Endodermal cell (in vitro differentiated cells): ENCODE results near the gene LYL1. TPM values are rescaled to one million over a fixed set of nuclear protein-coding genes. Genes with fewer than 3 reads are reported as not detected.

Experiments
- DNase-seq: peaks from one replicate; pipeline ENCODE4 v3.0.0-alpha.2; 2017
- H3K27ac ChIP-seq: 2 replicates; pipeline ENCODE4 v1.5.1; 2013; ENCODE audit warnings: mild to moderate bottlenecking, low read depth, low read length, moderate library complexity
- H3K27me3 ChIP-seq: 2 replicates; pipeline ENCODE4 v1.6.1; 2013; ENCODE audit warnings: mild to moderate bottlenecking, low read length, moderate library complexity; ENCODE audit not compliant: insufficient read depth, control insufficient read depth, poor library complexity, severe bottlenecking
- H3K36me3 ChIP-seq: 2 replicates; pipeline ENCODE4 v1.7.0; 2013; ENCODE audit warnings: mild to moderate bottlenecking, low read length, moderate library complexity; ENCODE audit not compliant: control insufficient read depth, insufficient read depth
- H3K4me1 ChIP-seq: one replicate; pipeline ENCODE4 v1.7.0; 2013; ENCODE audit warnings: low read length; ENCODE audit not compliant: control insufficient read depth, insufficient read depth
- H3K4me3 ChIP-seq: 2 replicates; pipeline ENCODE4 v1.5.1; 2013; ENCODE audit warnings: mild to moderate bottlenecking, low read length, moderate library complexity
- H3K9ac ChIP-seq: 2 replicates; pipeline ENCODE4 v1.6.1; 2013; ENCODE audit warnings: mild to moderate bottlenecking, low read length, moderate library complexity; ENCODE audit not compliant: poor library complexity, severe bottlenecking; ENCODE audit errors: extremely low read depth
- H3K9me3 ChIP-seq: 2 replicates; pipeline ENCODE4 v1.6.1; 2013; ENCODE audit warnings: mild to moderate bottlenecking, low read length, moderate library complexity; ENCODE audit not compliant: control insufficient read depth
- H3K27ac Mint-ChIP-seq: 2 replicates; pipeline ENCODE4 v1.8.0; 2020; ENCODE audit warnings: mixed read lengths
- H3K27me3 Mint-ChIP-seq: 2 replicates; pipeline ENCODE4 v1.8.0; 2021; ENCODE audit warnings: mild to moderate bottlenecking, mixed read lengths; ENCODE audit not compliant: insufficient read depth
- H3K36me3 Mint-ChIP-seq: 2 replicates; pipeline ENCODE4 v1.8.0; 2020; ENCODE audit warnings: low read depth, mixed read lengths
- H3K4me1 Mint-ChIP-seq: 2 replicates; pipeline ENCODE4 v1.8.0; 2020; ENCODE audit warnings: mixed read lengths
- H3K4me3 Mint-ChIP-seq: 2 replicates; pipeline ENCODE4 v1.8.0; 2020; ENCODE audit warnings: mild to moderate bottlenecking, moderate library complexity, mixed read lengths
- H3K9me3 Mint-ChIP-seq: 2 replicates; pipeline ENCODE4 v1.8.0; 2020; ENCODE audit warnings: mild to moderate bottlenecking, mixed read lengths
- CTCF ChIP-seq: fragments of 200-600 bp; sonication (generic); conservative IDR thresholded peaks from 2 replicates; pipeline ENCODE4 v1.5.0; 2021; ENCODE audit warnings: antibody characterized with exemption, mild to moderate bottlenecking
- whole genome bisulfite sequencing, 2 experiments: methylation state at CpG; one replicate each; pipeline versions ENCODE4 v1.1.5 to v1.1.7; 2013; ENCODE audit warnings: missing lambda C conversion rate in 2 of 2, mixed read lengths in 1 of 2; ENCODE audit not compliant: insufficient coverage in 1 of 2, insufficient read length in 1 of 2; 5-methylcytosine and 5-hydroxymethylcytosine counted together
- long read RNA-seq, 4 experiments: library from polyadenylated mRNA in 2 of 4; library from RNA in 1 of 4; library from capped mRNA in 1 of 4; stranded (forward) in 3 of 4; unstranded in 1 of 4; transcript quantifications; one replicate each; pipeline ENCODE4 v2.0.0, GENCODE V29; 2020 to 2021; ENCODE audit warnings: inconsistent platforms in 1 of 4
- polyA plus RNA-seq, 2 experiments: library from polyadenylated mRNA; stranded (reverse); fragments of 50-300 nt; gene quantifications; one replicate each; pipeline ENCODE4 v1.2.3, GENCODE V29; 2013
- total RNA-seq, 2 donors: library from RNA; stranded (reverse); fragmentation: NEBNext Ultra II Directional in 1 of 2; extraction: Animal tissue kit (Norgen Biotek cat#: 25700) in 1 of 2; gene quantifications; 2 replicates in 1 of 2; 3 replicates in 1 of 2; pipeline ENCODE4 v1.2.1, GENCODE V29; 2021

Gene LYL1
- 1 to 10 TPM; 1.9 to 2.0 TPM for total RNA-seq
- polyA plus RNA-seq (2013, experiment 1 of 2), result 1.00 TPM
- 1.1 TPM for polyA plus RNA-seq (2013, experiment 2 of 2)
- long read RNA-seq, experiment 1, partial matches to known transcripts, result 1 of 2 reads
- long read RNA-seq, experiment 1, other reads (novel, unspliced or antisense), result 0 of 2 reads
- long read RNA-seq, experiment 2, transcript LYL1-201 (4 exons, 1,490 nt), result major isoform, 5 of 6 reads
- long read RNA-seq, experiment 2, partial matches to known transcripts, result 0 of 6 reads
- long read RNA-seq, experiment 2, other reads (novel, unspliced or antisense), result 1 of 6 reads
- long read RNA-seq, experiment 3, result 0 reads
- long read RNA-seq, experiment 4, result 0 reads

GRCh38 chr19:13102666-13103580, at the start of gene LYL1:
Gene LYL1 (minus strand): TSS chr19:13102858. CDS start chr19:13101171, 1,687 bp downstream.
- H3K36me3 Mint-ChIP-seq, result peaks cover 13% of the 10 kb centered on the region
- peaks cover 43% of the 10 kb centered on the region for H3K27me3 ChIP-seq
- H3K27me3 Mint-ChIP-seq, result peaks cover 41% of the 10 kb centered on the region
- peak; percentile 16 for TF ChIP-seq CTCF
- no peaks in the 10 kb centered on the region for H3K36me3 ChIP-seq
- H3K4me1 ChIP-seq, result no peaks in the 10 kb centered on the region
- peaks cover 7% of the 10 kb centered on the region for H3K4me1 Mint-ChIP-seq
- DNase-seq, result peak; percentile 90
- WGBS, 2 experiments, result 12 to 18% methylated on average over 6 to 46 of the region's 47 CpGs
- H3K4me3 Mint-ChIP-seq, result peak within 1 kb of the TSS; percentile 31
- H3K9ac ChIP-seq, result no peak within 1 kb of the TSS
- H3K27ac ChIP-seq, result no peak within 1 kb of the TSS
- H3K9me3 ChIP-seq, result no peaks in the 10 kb centered on the region
- H3K4me3 ChIP-seq, result peak within 1 kb of the TSS; percentile 60
- no peaks in the 10 kb centered on the region for H3K9me3 Mint-ChIP-seq
- no peak within 1 kb of the TSS for H3K27ac Mint-ChIP-seq

GRCh38 chr19:13151605-13152355, 49.1 kb upstream of the LYL1 start:
- 0% methylated on average over 36 to 71 of the region's 71 CpGs for WGBS, 2 experiments
- Histone ChIP-seq H3K9me3 (no peaks in the 10 kb centered on the region), H3K9ac (peak overlapping the region; percentile 99), H3K36me3 (no peaks in the 10 kb centered on the region), H3K4me1 (peaks cover 7% of the 10 kb centered on the region), H3K4me3 (peak overlapping the region; percentile 99), H3K27me3 (no peaks in the 10 kb centered on the region), H3K27ac (peak overlapping the region; percentile 97)
- Mint-ChIP-seq H3K4me3 (peak overlapping the region; percentile 100), H3K27me3 (no peaks in the 10 kb centered on the region), H3K36me3 (peaks cover 13% of the 10 kb centered on the region), H3K9me3 (no peaks in the 10 kb centered on the region), H3K27ac (peak overlapping the region; percentile 100), H3K4me1 (peaks cover 8% of the 10 kb centered on the region)
- peak; percentile 17 for TF ChIP-seq CTCF
- peak; percentile 99 for DNase-seq
